ENCODE results near the gene PREX1.

DNA sequence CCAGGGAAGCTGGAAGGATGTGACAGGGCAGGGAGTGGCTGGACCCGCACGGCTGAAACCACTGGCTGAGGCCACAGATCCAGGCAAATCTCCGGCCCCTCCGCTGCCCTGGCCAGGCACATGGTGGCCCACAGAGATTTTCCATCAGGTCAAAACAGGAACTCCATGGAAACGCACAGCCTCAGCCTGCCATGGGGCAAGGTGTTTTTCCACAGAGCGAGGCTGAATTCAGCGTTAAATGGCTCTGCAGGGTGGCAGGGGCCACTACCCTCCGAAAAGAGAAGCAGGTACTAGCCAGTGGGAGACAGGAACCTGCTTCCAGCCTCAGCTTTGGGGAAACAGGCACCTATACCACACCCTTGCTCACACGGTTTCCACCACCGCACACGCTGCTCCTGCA is 53.1 kb downstream of the PREX1 start:
- TF ChIP-seq, protein P1, sequence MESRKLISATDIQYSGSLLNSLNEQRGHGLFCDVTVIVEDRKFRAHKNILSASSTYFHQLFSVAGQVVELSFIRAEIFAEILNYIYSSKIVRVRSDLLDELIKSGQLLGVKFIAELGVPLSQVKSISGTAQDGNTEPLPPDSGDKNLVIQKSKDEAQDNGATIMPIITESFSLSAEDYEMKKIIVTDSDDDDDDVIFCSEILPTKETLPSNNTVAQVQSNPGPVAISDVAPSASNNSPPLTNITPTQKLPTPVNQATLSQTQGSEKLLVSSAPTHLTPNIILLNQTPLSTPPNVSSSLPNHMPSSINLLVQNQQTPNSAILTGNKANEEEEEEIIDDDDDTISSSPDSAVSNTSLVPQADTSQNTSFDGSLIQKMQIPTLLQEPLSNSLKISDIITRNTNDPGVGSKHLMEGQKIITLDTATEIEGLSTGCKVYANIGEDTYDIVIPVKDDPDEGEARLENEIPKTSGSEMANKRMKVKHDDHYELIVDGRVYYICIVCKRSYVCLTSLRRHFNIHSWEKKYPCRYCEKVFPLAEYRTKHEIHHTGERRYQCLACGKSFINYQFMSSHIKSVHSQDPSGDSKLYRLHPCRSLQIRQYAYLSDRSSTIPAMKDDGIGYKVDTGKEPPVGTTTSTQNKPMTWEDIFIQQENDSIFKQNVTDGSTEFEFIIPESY (IDR thresholded peaks at IDR 0.05; ENCODE audit: borderline replicate concordance, low read depth) = no peak
- TF ChIP-seq, protein P2, sequence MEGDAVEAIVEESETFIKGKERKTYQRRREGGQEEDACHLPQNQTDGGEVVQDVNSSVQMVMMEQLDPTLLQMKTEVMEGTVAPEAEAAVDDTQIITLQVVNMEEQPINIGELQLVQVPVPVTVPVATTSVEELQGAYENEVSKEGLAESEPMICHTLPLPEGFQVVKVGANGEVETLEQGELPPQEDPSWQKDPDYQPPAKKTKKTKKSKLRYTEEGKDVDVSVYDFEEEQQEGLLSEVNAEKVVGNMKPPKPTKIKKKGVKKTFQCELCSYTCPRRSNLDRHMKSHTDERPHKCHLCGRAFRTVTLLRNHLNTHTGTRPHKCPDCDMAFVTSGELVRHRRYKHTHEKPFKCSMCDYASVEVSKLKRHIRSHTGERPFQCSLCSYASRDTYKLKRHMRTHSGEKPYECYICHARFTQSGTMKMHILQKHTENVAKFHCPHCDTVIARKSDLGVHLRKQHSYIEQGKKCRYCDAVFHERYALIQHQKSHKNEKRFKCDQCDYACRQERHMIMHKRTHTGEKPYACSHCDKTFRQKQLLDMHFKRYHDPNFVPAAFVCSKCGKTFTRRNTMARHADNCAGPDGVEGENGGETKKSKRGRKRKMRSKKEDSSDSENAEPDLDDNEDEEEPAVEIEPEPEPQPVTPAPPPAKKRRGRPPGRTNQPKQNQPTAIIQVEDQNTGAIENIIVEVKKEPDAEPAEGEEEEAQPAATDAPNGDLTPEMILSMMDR (IDR thresholded peaks at IDR 0.05) = no peak
- TF ChIP-seq JUND (IDR thresholded peaks at IDR 0.05) (no peak), TAF1 (IDR thresholded peaks at IDR 0.05; ENCODE audit: borderline replicate concordance, low read depth, low read length) (no peak)
